Transverse colon (tissue), 4 donors: ENCODE data around the gene RALGPS1.

ENCODE experiments used
- CTCF ChIP-seq, 5 experiments: fragments of 200-600 bp in 3 of 5; fragments of 450-650 bp in 2 of 5; sonication (generic) in 3 of 5; IDR thresholded peaks; 1 replicate in 2 of 5; 2 replicates in 3 of 5; pipeline ENCODE4 v1.5.1; 2016 to 2017; ENCODE audit warnings: antibody characterized with exemption in 5 of 5, inconsistent platforms in 3 of 5, mild to moderate bottlenecking in 2 of 5, moderate library complexity in 1 of 5
- POLR2A ChIP-seq: fragments of 450-650 bp; IDR thresholded peaks from one replicate; pipeline ENCODE4 v1.6.1; 2016; ENCODE audit warnings: antibody characterized with exemption, mild to moderate bottlenecking, moderate library complexity
- POLR2AphosphoS5 ChIP-seq, 3 donors: sonication (generic); formaldehyde crosslinking; IDR thresholded peaks; one replicate each; pipeline ENCODE4 v1.6.1; 2016; ENCODE audit warnings: antibody characterized with exemption in 3 of 3

- no peak for TF ChIP-seq CTCF (IDR thresholded peaks at IDR 0.05)
- TF ChIP-seq POLR2AphosphoS5 (IDR thresholded peaks at IDR 0.05) = no peak
- no peak for TF ChIP-seq POLR2A
Observed at GRCh38 chr9:127106466-127106855, 191.9 kb downstream of the RALGPS1 start.
